Raji (cell line): Measurements from ENCODE around the gene SNX33.

Experiments
- POLR2A ChIP-seq: IDR thresholded peaks from 2 replicates; pipeline ENCODE4 v1.6.1; 2011; ENCODE audit warnings: low read depth, low read length, control low read depth; ENCODE audit not compliant: insufficient read depth

SNX33 gene

DNA sequence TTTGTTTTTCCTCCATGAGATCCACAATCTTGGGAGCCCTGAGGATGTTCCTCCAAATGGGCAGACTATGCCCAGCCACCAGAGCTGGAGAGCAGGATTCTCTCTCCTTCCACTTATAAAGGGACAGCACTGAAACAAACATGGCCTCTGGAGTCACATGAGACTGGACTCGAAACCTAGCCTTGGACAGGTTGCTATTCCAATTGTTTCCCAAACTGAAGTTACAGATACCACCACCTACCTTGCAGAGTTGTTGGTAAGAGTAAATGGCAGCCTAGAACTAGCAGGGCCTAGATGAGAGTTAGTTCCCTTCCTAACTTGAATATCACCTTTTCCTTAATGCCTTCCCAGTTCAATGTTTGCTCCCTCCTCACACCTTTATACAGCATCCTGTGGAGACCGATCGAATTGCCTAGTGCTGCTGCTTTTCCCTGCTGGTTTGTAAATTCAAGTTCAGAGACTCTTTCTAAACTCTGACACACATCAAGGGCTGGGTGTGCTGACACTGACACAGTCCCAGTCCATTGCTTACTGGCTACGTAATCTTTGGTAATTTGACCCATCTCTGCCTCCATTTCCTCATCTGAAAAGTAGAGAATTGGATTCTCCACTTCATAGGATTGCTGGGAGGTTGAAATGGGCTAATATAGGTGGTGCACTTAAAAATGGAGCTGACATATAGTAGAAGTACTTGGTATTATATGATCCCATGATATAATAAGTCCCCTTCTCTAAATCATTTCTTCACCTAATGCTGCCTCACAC, 10.3 kb upstream of the SNX33 start:
- peak; percentile 37; the same call in 1 of the 2 replicates for TF ChIP-seq POLR2A

DNA sequence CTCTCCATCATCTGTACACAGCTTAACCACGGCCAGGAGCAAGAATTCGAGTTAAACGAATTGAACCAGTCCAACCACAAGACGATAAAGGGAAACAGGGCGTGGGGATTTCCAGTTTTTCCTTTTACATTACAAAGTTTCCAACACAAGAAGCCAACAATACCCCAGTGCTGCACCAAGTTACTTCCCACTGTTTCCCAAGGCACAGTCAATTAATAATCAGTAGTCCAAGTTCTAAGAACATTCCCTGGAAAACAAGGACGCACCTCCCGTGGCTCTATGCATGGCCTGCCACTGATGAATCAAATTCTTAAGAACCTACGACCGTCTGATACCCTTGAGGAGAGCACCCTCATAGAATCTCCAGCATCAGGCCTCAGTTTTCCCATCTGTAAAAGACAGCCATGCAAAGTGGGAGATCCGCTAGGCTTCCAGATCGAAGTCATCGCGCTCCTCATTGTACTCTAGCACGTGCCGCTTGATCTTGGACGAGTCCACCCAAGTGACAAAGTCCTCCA, 8.5 kb upstream of the SNX33 start:
- TF ChIP-seq POLR2A = no peak

DNA sequence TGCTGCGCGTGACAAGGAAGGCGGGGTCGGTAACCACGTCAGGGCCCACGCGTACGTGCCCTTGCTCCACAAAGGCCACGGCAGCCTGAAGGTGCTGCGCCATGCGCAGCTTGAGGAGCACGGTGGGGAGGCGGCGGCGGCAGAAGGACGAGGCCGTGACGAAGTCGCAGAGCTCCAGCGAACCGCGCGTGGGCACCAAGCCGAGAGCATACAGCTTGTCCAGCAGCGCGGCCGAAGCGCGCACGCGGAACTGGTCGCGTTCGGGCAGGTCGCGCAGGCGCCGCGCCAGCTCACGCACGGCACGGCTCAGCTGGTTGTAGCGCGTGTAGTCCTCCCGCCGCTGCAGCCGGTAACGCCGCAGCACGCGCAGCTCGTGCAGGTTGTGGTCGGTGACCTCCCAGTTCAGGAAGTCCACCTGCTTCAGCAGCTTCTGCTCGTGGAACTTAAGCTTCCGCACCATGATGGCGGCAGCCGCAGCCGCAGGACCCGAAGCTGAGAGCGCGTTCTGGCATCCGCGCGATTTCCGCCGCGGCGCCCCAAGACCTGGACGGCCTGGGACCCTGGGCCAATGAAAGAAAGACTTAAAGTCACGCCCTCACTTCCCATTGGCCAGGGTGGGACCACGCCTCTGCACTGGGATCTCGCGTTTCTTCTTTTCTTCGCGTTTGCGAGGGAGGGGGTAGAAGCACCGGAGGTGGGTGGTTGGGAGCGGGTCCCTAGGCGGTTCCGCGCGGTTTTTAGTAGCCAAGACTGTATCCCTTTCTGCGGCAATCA, 7.8 kb upstream of the SNX33 start, which contains the start of gene IMP3:
TSS of gene IMP3 (minus strand) at position 516 of the 774 bp plus-strand sequence. CDS start at position 460, 56 bp downstream.
- TF ChIP-seq POLR2A = peak; percentile 99

DNA sequence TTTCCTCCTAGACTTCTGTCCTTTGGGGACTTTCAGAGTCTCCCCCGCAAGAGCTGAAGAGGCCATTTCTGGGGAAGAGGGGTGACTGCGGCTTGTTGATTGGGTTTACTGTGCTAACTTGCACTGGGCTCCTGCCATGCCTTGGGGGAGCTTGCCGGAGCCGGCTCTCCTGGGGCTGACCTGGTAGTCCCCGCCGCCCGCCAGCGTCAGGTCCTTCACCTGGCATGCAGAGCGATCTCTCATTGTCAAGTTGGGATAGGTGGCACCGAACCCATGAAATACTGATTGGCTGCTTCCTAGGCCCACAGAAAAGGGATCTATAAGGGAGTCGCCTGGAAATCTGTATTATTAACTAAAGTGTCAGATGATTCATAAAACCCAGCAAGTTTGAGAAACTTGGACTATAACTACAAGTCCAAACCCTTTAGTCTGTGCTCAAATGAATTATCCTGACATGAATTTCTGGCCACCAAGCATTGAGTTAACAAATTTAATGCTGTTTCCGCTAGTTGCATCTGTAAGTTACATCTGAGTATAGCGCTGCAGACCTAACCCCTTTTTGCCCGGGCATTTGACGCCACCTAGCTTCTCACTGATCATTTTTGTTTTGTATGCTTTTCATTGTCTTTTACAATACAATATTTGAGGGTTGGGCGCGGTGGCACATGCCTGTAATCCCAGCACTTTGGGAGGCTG, 7.1 kb upstream of the SNX33 start:
- no peak for TF ChIP-seq POLR2A

DNA sequence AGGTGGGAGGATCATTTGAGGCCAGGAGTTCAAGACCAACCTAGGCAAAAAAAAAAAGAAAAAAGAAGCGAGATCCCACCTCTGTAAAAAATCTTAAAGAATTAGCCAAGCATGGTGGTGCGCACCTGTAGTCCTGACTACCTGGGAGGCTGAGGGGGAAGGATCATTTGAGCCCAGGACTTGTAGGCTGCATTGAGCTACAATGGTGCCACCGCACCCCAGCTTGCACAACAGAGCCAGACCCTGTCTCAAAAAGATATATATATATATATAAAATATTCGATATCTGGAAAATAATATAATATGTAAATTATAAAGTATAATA, 6.6 kb upstream of the SNX33 start:
- no peak for TF ChIP-seq POLR2A

DNA sequence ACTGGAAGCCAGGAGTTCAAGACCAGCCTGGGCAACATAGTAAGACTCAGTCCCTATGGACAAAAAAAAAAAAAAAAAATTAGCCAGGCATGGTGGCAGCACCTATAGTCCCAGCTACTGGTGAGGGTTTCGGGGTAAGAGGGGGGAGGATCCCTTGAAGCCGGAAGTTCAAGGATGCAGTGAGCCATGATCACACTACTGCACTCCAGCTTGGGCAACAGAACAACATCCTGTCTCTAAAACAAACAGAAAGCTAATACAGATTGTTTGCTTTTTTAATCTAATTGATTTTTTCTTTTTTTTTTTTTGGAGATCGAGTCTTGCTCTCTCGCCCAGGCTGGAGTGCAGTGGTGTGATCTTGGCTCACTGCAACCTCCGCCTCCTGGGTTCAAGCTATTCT, 6.1 kb upstream of the SNX33 start:
- no peak for TF ChIP-seq POLR2A

DNA sequence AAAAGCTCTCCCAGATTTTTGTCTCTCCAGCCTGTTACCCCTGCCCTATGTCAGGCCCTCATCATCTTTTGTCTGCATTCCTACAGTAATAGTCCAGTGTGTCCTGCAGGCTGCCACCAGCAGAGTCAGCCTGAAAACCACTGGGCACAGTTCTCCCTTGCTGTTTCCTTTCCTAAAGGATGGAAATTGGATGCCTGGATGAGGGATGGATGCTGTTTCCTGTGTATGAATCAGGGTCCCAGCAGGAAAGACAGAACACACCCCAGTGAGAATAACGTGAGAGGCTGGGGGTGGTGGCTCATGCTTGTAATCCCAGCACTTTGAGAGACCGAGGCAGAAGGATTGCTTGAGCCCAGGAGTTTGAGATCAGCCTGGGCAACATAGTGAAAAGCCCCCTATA, 3.3 kb upstream of the SNX33 start:
- TF ChIP-seq POLR2A = no peak

DNA sequence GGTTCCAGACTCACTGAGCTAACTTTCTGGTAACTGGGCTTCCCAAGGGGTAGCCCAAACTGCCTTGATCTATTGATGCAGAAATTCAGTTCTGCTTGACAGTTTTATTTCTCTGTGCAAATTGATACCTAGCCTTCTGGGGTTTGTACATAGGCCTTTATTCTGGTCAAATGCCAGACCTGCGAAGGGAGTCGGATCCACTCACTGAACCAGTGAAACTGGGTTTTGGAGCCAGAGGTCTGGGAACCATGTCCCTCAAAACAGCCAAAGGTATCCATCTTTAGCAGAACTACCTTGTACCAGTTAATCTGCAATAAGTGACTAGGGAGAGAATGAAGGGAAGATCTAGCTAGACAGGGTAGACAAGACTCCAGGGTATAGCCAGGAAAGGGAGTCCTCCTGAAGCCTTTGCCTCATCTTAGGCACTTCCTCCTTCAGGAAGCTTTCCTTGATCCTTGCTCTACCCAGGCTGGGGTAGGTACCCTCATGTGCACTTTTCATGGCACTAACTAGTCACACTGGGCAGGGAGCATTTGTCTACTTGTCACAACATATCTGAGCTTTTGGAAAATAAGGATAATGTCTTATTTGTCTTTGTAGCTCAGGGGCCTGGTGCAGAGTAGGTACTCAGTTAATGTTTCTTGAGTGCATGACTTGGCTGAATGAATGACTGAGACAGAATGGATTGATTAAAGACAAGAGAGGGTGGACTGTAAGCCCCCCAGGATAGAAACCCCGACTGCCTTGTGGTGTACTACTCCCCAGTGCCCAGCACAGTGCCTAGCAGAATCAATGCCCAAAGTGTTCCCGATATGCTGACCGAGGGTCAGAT, 1.4 kb upstream of the SNX33 start:
- TF ChIP-seq POLR2A = no peak

DNA sequence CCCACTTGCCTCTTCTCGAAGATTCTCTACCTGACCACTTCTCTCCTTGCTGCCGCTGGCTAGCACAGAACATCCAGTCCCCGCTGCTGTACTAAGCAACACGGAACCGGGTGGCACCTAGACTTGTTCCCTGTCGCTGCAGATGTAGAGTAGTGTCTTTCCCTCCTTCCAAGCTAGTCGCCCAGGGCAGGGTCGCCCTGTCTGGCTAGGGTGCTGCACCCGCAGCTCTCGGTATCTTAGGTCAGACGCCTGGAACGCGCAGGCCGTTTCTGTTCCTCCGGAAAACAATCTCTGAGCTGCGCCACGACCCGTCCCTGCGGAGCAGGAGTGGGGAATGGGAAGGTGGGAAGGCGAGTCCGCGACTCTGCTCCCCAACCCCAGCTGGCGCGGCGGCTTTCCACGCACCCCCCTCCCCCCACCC, 758 bp upstream of the SNX33 start:
- no peak for TF ChIP-seq POLR2A

DNA sequence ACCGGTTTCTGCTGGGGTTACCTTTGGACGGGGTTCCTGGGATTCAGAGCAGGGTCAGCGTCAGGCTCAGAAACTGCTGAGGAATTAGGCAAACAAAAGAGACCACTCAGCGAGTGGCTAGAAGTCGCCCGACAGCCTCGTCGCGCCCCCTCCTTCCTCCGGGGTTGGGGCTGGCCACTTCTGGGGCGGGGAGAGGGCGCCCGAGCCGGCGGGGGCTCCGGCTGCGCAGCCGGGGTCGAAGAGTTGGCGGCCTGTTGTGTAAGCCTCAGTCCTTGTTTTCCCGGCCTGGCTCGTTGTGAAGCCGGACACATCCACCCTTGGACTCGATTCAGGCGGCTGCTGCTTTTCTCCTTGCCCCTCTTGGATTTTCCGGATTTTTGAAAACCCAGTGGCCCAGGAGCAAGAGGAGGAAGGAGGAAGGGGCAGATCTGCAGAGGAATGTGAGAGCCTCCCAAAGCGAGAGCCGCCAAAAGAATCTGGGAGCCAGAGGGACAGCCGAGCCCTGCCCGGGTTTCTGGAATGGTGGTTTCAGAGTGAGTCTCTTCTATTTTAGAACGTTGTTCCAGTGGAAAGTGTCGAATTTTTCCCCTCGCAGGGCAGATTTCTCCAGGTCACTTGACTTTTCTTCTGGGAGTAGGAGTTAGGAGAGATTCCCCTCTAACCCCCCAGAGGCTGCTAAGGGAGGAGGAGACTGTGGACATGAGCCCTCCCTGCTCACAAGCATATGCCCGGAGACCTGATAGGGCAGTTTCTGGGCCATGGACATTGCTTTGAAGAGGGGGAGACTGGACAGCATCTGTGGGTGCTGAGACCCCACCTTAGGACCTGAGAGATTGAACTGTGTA, 666 bp downstream of the SNX33 start:
- TF ChIP-seq POLR2A = no peak

DNA sequence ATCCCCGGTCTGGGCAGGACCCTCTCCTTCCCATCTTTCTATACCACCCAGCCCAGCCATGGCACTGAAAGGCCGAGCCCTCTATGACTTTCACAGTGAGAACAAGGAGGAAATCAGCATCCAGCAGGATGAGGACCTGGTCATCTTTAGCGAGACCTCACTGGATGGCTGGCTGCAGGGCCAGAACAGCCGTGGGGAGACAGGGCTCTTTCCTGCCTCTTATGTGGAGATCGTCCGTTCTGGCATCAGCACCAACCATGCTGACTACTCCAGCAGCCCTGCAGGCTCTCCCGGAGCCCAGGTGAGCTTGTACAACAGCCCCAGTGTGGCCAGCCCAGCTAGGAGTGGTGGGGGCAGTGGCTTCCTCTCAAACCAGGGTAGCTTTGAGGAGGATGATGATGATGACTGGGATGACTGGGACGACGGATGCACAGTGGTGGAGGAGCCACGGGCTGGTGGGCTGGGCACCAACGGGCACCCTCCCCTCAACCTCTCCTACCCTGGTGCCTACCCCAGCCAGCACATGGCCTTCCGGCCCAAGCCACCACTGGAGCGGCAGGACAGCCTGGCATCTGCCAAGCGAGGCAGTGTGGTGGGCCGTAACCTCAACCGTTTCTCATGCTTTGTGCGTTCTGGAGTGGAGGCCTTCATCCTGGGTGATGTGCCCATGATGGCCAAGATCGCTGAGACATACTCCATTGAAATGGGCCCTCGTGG, 1.5 kb downstream of the SNX33 start:
- no peak for TF ChIP-seq POLR2A

DNA sequence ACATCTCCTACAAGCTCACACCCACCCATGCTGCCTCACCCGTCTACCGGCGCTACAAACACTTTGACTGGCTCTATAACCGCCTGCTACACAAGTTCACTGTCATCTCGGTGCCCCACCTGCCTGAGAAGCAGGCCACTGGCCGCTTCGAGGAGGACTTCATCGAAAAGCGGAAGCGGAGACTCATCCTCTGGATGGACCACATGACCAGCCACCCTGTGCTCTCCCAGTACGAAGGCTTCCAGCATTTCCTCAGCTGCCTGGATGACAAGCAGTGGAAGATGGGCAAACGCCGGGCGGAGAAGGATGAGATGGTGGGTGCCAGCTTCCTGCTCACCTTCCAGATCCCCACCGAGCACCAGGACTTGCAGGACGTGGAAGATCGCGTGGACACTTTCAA, 2.1 kb downstream of the SNX33 start:
- no peak for TF ChIP-seq POLR2A

DNA sequence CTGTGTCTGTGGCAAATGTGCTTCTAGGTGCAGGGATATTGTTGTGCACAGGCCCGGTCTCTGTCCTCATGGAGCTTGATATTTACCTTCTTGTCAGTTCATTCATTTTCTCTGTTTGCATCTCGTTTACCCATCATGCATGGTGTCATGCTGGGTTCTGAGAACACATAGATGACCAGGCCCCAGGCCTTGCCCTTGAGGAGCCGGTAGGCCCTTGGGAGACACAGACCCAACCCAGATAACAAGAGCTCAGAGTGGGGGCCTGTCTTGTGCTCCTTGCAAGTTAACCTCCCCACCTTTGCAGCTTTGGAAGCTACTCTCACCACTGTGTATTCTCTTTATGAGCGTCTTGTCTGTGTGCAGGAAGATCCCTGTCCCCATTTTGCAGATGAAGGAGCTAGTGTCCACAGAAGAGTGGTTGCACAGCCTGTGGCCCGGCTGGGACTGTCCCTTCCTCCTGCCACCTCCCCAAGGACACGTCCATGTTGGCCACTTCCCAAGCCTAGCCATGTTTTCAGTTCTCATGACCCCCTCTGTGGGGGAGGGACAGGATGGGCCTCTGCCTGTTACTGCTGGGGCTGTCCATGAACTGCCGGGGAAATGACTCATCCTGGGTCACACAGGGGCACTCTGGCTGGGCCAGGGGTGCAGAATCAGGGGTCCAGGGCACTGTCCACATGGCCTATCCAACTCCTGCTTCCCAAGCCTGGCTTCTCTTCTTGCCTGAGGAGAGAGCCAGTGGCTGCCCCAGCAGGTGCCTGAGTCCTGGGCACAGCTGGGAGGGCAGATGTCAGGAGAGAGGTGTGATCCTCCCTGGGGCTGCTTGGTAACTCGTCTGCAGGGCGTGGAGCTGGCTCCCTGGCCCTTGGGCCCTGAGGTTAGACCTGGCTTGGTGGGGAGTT, 3.4 kb downstream of the SNX33 start:
- TF ChIP-seq POLR2A = no peak
